Parathyroid adenoma (tissue), 2 donors: Measurements from ENCODE around the gene OR7A17.

ENCODE experiments used
- H2AFZ ChIP-seq: fragments of 300-600 bp; sonication (generic); one replicate; pipeline ENCODE4 v1.7.0; 2017; ENCODE audit warnings: antibody characterized with exemption, mild to moderate bottlenecking
- H3K27ac ChIP-seq: fragments of 300-600 bp; sonication (generic); one replicate; pipeline ENCODE4 v1.7.0; 2017
- H3K27me3 ChIP-seq: fragments of 300-600 bp; sonication (generic); one replicate; pipeline ENCODE4 v1.7.0; 2017; ENCODE audit warnings: low read length; ENCODE audit not compliant: control insufficient read depth, insufficient read depth
- H3K36me3 ChIP-seq: fragments of 300-600 bp; sonication (generic); one replicate; pipeline ENCODE4 v1.7.0; 2017; ENCODE audit warnings: low read length; ENCODE audit not compliant: control insufficient read depth, insufficient read depth
- H3K4me1 ChIP-seq: fragments of 300-600 bp; sonication (generic); one replicate; pipeline ENCODE4 v1.7.0; 2017; ENCODE audit warnings: control low read depth
- H3K4me2 ChIP-seq: fragments of 300-600 bp; sonication (generic); one replicate; pipeline ENCODE4 v1.7.0; 2017; ENCODE audit warnings: low read length
- H3K4me3 ChIP-seq: fragments of 300-600 bp; sonication (generic); one replicate; pipeline ENCODE4 v1.7.0; 2017; ENCODE audit warnings: low read depth, low read length
- H3K79me2 ChIP-seq: fragments of 300-600 bp; sonication (generic); one replicate; pipeline ENCODE4 v1.7.0; 2017; ENCODE audit warnings: control low read depth
- H3K9ac ChIP-seq: fragments of 300-600 bp; sonication (generic); one replicate; pipeline ENCODE4 v1.7.0; 2017; ENCODE audit warnings: mild to moderate bottlenecking
- H3K9me3 ChIP-seq: fragments of 300-600 bp; sonication (generic); one replicate; pipeline ENCODE4 v1.7.0; 2017; ENCODE audit warnings: low read length; ENCODE audit not compliant: control insufficient read depth
- TF ChIP-seq, protein P1 (sequence below): fragments of 300-600 bp; sonication (generic); IDR thresholded peaks from one replicate; pipeline ENCODE4 v1.7.0; 2017; ENCODE audit warnings: antibody characterized with exemption, mild to moderate bottlenecking
- donor health status: primary hyperparathyroidism.

Gene OR7A17

DNA sequence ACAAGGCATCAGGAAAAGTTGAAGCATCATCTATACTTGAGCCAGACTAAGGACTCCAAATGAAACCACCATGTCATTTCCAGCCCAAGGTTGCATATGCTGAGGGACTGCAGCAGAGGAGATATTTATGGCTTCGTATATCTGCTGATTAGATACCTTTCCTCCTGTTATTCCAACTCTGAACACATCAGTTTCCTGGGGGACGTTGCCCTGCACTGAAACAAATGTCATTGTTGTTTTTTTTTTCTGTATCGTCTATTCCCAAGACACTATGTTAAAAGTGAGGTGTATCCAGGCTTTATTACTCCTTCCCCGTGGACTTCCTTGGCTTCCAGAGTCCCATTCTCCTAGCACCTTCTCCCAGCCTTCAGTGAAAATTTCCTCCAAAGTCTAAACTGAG, at the start of gene OR7A17:
TSS of gene OR7A17 (minus strand) at position 101 of the 400 bp plus-strand sequence. CDS start 4,777 bp downstream, outside the sequence.
- no peak within 1 kb of the TSS for H3K27ac ChIP-seq
- no peak within 1 kb of the TSS for H3K9ac ChIP-seq
- H3K4me2 ChIP-seq: no peak within 1 kb of the TSS
- TF ChIP-seq, protein P1, sequence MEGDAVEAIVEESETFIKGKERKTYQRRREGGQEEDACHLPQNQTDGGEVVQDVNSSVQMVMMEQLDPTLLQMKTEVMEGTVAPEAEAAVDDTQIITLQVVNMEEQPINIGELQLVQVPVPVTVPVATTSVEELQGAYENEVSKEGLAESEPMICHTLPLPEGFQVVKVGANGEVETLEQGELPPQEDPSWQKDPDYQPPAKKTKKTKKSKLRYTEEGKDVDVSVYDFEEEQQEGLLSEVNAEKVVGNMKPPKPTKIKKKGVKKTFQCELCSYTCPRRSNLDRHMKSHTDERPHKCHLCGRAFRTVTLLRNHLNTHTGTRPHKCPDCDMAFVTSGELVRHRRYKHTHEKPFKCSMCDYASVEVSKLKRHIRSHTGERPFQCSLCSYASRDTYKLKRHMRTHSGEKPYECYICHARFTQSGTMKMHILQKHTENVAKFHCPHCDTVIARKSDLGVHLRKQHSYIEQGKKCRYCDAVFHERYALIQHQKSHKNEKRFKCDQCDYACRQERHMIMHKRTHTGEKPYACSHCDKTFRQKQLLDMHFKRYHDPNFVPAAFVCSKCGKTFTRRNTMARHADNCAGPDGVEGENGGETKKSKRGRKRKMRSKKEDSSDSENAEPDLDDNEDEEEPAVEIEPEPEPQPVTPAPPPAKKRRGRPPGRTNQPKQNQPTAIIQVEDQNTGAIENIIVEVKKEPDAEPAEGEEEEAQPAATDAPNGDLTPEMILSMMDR: no peak
- H3K4me3 ChIP-seq: no peak within 1 kb of the TSS
- no peaks in the 10 kb centered on the region for H3K27me3 ChIP-seq
- no peaks in the 10 kb centered on the region for H3K9me3 ChIP-seq
- H3K4me1 ChIP-seq: peaks cover 14% of the 10 kb centered on the region
- H2AFZ ChIP-seq: no peak within 1 kb of the TSS
- no peaks in the 10 kb centered on the region for H3K79me2 ChIP-seq
- no peaks in the 10 kb centered on the region for H3K36me3 ChIP-seq

DNA sequence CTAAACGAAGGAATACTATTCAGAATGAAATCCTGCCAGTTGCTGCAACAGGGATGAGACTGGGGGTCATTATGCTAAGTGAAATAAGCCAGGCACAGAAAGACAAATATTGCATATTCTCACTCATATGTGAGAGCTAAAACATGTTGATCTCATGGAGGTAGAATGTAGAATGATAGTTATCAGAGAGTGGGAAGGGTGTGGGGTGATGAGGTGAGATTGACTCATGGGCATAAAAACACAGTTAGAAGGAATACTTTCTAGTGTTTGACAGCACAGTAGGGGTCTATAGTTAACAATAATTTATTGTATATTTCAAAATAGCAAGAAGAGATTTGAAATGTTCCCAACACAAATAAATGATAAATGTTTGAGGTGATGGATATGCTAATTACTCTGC, 47.6 kb upstream of the OR7A17 start:
- H3K9ac ChIP-seq: no peak overlapping the region
- H2AFZ ChIP-seq: no peak overlapping the region
- no peaks in the 10 kb centered on the region for H3K27me3 ChIP-seq
- no peaks in the 10 kb centered on the region for H3K79me2 ChIP-seq
- no peak overlapping the region for H3K4me3 ChIP-seq
- no peaks in the 10 kb centered on the region for H3K4me1 ChIP-seq
- H3K4me2 ChIP-seq: no peak overlapping the region
- H3K27ac ChIP-seq: no peak overlapping the region
- TF ChIP-seq, protein P1: no peak
- H3K9me3 ChIP-seq: no peaks in the 10 kb centered on the region
- H3K36me3 ChIP-seq: no peaks in the 10 kb centered on the region

DNA sequence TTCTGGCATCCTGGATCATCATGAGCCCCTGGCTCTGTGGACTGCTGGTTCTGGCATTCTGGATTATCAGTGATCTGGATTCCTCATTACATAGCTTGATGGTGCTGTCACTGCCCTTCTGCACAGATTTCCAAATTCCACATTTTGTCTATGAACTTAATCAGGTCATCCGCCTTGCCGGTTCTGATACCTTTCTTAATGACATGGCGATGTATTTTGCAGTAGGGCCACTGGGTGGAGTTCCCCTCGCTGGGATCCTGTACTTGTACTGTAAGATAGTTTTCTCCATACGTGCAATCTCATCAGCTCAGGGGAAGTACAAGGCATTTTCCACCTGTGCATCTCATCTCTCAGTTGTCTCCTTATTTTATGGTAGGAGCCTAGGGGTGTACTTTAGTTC, 30.9 kb upstream of the OR7A17 start:
- no peak overlapping the region for H3K9ac ChIP-seq
- no peaks in the 10 kb centered on the region for H3K27me3 ChIP-seq
- TF ChIP-seq, protein P1: peak; percentile 25
- H3K4me3 ChIP-seq: no peak overlapping the region
- H3K9me3 ChIP-seq: no peaks in the 10 kb centered on the region
- no peak overlapping the region for H3K27ac ChIP-seq
- no peaks in the 10 kb centered on the region for H3K36me3 ChIP-seq
- no peak overlapping the region for H3K4me2 ChIP-seq
- H2AFZ ChIP-seq: no peak overlapping the region
- H3K4me1 ChIP-seq: no peaks in the 10 kb centered on the region
- no peaks in the 10 kb centered on the region for H3K79me2 ChIP-seq

DNA sequence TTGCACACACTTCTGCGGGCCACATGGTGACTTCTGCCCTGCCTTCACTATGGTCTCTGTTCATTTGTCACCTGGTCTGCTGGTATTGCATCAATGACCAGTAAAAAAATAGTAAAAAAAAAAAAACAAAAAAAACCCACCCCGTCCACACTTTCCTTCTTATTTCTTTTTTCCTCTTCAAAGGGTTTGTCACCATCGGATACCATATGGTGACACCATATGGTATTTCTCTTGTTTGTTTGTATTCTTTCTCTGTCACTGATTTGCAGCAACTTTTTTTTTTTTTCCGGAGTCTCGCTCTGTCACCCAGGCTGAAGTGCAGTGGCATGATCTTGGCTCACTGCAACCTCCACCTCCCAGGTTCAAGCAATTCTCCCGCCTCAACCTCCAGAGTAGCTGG, 29.2 kb upstream of the OR7A17 start:
- Histone ChIP-seq H3K27ac (no peak overlapping the region), H2AFZ (no peak overlapping the region), H3K9ac (no peak overlapping the region), H3K4me1 (peaks cover 8% of the 10 kb centered on the region), H3K36me3 (no peaks in the 10 kb centered on the region), H3K4me2 (no peak overlapping the region), H3K4me3 (no peak overlapping the region), H3K9me3 (no peaks in the 10 kb centered on the region), H3K27me3 (no peaks in the 10 kb centered on the region), H3K79me2 (no peaks in the 10 kb centered on the region)
- TF ChIP-seq, protein P1: no peak

DNA sequence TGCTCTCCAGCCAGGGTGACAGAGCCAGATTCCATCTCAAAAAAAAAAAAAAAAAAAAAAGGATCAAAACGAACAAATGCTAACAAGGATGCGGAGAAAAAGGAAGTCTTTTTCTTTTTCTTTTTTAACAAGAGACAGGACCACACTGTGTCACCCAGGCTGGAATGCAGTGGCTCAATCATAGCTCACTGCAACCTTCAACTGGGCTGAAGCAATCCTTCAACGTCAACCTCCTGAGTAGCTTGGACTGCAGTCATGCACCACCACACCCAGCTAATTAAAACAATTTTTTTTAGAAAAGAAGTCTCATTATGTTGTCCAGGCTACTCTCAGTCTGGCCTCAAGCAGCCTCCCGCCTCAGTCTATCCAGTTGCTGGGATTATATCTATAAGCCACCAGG, 20.8 kb upstream of the OR7A17 start:
- Histone ChIP-seq H3K4me3 (no peak overlapping the region), H3K27me3 (no peaks in the 10 kb centered on the region), H3K36me3 (no peaks in the 10 kb centered on the region), H3K4me1 (peaks cover 8% of the 10 kb centered on the region), H3K9ac (no peak overlapping the region), H2AFZ (no peak overlapping the region), H3K27ac (no peak overlapping the region), H3K4me2 (no peak overlapping the region), H3K9me3 (no peaks in the 10 kb centered on the region), H3K79me2 (no peaks in the 10 kb centered on the region)
- TF ChIP-seq, protein P1: no peak
